Gastroesophageal sphincter (tissue), 3 donors: ENCODE data around the gene SLC66A3.

Source experiments
- EP300 ChIP-seq: sonication (generic); formaldehyde crosslinking; IDR thresholded peaks from one replicate; pipeline ENCODE4 v1.6.1; 2017; ENCODE audit warnings: antibody characterized with exemption, mild to moderate bottlenecking
- POLR2A ChIP-seq, 2 donors: fragments of 450-650 bp; IDR thresholded peaks; one replicate each; pipeline ENCODE4 v1.6.1; 2017; ENCODE audit warnings: antibody characterized with exemption in 2 of 2, mild to moderate bottlenecking in 2 of 2, moderate library complexity in 1 of 2
- TF ChIP-seq, protein P1 (sequence below), 4 experiments: fragments of 200-600 bp in 2 of 4; fragments of 450-650 bp in 2 of 4; sonication (generic) in 1 of 4; IDR thresholded peaks; one replicate each; pipeline ENCODE4 v1.5.1; 2017 to 2019; ENCODE audit warnings: antibody characterized with exemption in 4 of 4, mild to moderate bottlenecking in 2 of 4, moderate library complexity in 2 of 4

GRCh38 chr2:11127761-11128160 lies 27.5 kb upstream of the SLC66A3 start:
- TF ChIP-seq POLR2A (IDR thresholded peaks at IDR 0.05) (no peak), EP300 (no peak)
- TF ChIP-seq, protein P1, sequence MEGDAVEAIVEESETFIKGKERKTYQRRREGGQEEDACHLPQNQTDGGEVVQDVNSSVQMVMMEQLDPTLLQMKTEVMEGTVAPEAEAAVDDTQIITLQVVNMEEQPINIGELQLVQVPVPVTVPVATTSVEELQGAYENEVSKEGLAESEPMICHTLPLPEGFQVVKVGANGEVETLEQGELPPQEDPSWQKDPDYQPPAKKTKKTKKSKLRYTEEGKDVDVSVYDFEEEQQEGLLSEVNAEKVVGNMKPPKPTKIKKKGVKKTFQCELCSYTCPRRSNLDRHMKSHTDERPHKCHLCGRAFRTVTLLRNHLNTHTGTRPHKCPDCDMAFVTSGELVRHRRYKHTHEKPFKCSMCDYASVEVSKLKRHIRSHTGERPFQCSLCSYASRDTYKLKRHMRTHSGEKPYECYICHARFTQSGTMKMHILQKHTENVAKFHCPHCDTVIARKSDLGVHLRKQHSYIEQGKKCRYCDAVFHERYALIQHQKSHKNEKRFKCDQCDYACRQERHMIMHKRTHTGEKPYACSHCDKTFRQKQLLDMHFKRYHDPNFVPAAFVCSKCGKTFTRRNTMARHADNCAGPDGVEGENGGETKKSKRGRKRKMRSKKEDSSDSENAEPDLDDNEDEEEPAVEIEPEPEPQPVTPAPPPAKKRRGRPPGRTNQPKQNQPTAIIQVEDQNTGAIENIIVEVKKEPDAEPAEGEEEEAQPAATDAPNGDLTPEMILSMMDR (IDR thresholded peaks at IDR 0.05), result no peak
